NCI-H526 (cell line): ENCODE measurements around the gene ERG.

Experiments
- DNase-seq, 2 experiments: peaks; one replicate each; lab custom pipeline; 2025; lab: John Stamatoyannopoulos, UW

ERG gene

DNA sequence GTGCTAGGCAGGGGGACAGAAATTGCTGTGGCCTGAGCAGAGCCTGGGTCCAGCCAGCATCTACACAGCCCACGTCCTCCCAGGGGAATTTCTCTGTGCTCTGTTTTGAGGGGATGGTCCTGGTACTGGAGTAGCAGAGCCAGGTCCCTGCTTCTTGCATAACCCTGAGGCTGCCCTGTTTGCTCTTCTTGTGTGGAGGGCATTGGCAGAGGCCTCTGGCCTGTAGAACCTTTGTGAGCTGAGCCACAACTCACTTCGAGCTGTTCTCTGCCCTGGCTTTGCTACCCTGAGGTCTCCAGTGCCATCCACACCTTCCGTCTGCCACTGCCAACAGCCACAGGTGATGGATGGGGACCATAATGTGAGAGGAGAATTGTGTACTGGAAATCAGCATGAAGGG is 139.6 kb downstream of the ERG start:
- DNase-seq, result no peak

- DNase-seq, result no peak
Measured at GRCh38 chr21:38358098-38358497, 140.2 kb downstream of the ERG start.

DNA sequence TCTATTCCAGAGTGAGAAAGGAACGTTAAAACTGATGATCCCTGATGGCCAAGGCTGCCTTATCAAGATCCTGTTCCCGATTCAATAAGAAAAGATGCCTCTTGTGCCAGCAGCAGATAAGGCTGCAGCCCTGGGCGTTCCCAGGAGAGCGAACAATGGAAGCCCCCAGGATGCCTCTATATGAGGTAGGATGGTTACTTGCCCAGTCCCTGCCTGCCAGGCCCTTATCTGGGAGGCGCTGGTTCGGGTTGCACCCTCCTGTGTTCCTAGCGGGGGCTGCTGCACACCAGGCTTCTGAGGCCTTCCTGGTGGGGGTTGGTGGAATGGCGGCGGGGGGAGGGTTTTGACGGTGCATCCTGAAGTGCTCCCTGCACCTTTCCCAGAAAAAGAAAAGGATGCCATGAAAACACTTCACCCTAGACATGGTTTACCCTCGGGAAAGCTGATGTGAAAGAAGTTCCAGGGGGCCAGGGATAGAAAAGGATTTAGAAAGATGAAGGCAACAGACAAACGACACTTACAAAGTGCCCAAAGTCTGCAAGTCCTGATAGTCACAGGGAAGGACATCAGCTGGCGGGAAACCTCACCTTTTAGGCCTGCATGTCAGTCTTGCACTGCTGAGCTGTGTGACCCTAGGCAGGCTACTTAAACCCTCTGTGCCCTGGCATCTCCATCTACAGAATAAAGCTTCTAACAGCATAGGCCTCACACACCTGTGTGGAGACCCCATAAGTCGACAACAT is 141.2 kb downstream of the ERG start:
- no peak for DNase-seq

DNA sequence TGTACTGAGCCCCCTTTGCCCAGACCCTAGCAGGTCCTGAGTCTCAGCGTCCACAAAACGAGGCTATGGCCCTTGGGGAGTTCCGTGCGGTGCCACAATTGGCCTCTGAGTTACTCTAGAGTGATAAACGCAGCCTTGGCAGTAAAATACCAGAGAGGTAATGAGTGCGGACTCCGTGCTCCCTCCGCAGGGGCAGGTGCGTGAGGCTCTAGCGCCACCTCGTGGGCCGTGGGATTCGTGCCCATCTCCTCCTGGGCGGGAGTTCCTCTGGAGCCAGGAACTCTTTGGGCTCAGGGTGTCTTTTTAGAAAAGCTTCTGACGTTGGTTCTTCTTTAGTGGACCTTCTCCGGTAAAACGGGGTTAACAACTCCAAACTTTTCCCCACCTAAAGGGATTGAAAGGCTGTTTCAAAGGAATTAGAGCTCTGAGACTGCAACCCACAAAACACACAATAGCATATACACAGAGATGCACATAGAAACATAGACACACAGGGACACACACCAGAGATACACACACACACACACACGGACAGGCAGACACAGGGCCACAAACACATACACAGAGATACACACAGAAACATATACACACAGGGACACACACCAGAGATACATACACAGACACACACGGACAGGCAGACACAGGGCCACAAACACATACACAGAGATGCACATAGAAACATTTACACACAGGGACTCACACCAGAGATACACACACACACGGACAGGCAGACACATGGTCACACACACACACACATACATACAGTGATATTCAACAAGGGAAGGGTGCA is 142.1 kb downstream of the ERG start:
- peak; percentile 51 to 85 for DNase-seq

DNA sequence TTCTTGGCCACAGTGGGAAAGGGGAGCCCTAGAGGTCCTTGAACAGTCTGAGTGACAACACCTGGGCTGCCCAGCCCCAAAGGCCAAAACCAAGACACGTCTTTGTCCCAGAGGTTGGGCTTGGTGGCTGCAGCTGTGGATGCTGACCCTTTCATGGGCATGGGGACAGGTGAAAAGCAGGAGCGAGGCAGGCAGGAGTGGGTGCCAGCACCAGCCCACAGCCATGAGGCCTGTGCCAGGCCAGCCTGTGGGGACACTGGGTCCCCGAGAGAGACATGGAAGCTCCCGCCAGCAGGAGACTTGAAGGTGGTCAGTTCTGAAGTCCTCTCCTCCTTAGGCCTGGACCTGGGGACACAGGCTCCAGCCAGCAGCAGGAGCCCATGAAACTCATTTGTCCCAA is 142.9 kb downstream of the ERG start:
- no peak for DNase-seq

DNA sequence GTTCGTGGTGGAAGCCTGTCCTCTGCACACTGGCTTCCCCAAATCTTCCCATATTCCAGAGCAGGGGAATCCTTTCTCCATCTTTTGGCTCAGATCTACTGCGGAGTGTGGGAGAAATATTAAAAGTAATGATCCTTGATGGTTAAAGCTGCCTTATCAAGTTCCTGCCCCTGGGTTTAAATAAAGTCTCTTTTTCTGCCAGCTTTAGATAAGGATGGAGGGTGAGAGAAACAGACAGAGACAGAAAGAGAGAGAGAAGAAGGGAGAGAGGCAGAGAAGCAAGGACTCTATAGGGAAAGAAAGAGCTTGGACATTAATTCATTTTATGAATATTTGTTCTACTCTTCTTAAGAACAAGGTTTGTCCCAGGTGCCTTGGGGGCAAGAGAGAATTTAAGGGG is 143.5 kb downstream of the ERG start:
- no peak for DNase-seq

GRCh38 chr21:38354231-38354630 is 144.0 kb downstream of the ERG start:
- no peak for DNase-seq

DNA sequence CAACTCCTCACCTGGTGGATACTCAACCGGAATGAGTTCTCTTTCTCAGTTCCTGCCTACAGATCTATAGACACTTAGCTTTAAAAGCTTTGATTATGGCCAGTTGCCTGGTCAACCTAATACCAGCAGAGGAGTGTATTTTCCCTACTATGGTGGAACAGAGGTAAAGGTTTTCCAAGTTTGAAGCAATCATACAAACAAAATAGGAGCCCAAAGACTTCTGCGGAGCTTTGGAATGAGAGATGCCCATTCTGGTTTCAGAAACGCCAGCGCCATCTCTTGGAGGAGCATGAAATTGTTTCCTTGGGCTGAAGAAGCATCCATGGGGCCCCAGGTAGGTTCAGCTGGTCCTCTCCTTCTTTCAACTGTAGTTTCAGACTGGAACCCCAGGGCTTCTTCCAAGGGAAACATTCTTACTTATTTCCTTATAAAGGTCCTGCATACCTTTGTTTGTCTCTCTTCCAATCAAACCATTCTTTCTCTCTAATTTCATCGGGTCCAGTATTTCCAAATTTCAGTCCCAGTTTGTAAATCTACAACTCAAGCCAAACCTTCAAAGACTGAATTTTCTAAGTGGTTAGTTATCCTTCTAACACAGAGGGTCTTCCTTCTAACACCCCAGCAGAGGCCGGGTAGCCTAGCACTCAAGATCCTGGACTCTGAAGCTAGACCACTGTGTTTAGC is 145.6 kb downstream of the ERG start:
- peak; percentile 26 to 85 for DNase-seq

GRCh38 chr21:38351961-38352521 is 146.2 kb downstream of the ERG start:
- DNase-seq, result peak in 1 of 2 experiments; percentile 28

GRCh38 chr21:38351176-38351959 is 146.9 kb downstream of the ERG start:
- no peak for DNase-seq

- no peak for DNase-seq
Measured at GRCh38 chr21:38350684-38351083, 147.6 kb downstream of the ERG start.

DNA sequence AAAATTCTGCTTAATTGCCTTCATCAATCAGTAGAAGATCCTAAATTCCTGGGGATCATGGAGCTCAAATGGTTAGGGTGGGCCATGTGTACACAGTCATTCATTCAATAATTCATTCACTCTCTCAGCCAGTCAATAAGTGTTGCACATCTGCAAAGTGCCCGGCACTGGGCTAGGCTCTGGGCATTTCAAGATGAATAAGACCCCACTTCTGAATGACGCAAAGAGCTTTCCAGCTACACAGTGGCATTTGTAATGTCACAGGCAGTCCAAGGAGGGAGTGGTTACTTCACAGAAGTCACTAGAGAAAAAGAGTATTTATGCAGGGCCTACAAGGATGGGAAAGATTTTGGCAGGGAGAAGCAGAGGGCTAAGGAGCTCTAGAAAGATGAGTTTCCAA is 148.3 kb downstream of the ERG start:
- no peak for DNase-seq

DNA sequence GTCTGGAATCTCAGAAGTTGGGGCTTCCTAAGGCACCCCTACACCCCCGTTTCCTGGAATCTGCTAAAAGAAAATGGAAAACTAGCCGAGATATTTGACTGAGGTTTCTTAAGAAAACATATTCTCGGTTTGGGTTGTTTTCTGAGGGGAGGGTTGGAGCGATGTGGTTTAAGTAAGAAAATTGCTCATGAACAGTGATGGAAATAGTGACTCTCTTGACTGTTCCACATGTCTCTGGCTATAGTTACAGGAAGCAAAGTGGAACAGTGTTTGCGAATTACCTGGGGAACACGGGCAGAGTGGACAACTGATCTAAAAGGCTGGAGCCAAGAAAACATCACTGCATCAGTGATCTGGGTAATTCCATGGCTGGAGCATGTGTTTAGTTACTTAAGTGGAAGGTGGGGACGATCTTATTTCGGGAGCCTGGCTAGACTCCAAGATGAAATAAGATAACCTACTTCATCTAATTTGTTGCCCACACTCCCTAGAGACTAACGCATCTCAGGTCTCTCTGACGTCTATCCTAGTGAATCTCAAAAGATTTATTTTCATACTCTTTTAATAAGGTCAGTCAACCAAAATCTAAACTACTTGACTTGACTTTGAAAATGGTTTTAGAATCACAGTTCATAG is 149.0 kb downstream of the ERG start:
- no peak for DNase-seq

GRCh38 chr21:38346286-38346685 is 152.0 kb downstream of the ERG start:
- no peak for DNase-seq

DNA sequence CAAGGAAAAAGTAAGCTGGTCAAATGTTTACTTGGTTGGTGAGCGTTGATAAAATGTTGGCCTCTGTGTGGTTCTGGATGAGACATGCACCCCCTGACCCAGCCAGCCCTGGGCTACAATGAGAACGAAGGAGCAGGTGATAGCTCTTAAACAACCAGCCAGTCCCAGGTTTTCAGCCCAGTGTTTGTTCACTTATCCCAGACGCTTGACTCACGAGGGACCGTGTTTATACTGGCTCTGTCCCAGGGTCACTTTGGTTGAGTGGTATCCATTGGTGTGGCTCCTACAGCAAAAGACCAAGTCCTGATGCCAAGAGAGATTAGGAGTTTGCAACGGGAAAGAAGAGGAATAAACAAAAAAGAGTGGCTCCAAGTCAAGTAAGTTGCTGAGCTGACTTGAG is 154.6 kb downstream of the ERG start:
- DNase-seq, result no peak

DNA sequence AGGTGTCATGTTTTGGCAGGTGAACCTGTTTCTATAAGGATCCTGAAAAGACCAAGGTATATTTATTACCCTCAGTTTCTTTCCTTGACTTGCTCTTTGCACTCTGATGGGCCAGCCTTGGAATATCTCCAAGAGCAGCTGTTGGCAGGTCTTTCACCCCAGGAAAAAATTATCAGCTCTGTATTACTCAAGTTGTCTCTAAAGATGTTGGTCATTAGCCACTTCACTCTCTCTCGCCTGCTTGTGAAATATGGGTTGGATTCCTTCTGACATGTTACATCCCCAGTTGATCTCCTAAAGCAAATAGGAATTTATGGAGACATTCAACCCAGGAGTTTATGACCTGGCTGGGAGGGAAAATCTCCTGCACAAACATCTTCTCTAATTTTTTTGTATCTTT is 155.5 kb downstream of the ERG start:
- no peak for DNase-seq

GRCh38 chr21:38341546-38342012 is 156.7 kb downstream of the ERG start:
- DNase-seq, result no peak

- DNase-seq, result no peak
Measured at GRCh38 chr21:38340131-38340530, 158.1 kb downstream of the ERG start.

GRCh38 chr21:38337793-38338192 is 160.5 kb downstream of the ERG start:
- no peak for DNase-seq

DNA sequence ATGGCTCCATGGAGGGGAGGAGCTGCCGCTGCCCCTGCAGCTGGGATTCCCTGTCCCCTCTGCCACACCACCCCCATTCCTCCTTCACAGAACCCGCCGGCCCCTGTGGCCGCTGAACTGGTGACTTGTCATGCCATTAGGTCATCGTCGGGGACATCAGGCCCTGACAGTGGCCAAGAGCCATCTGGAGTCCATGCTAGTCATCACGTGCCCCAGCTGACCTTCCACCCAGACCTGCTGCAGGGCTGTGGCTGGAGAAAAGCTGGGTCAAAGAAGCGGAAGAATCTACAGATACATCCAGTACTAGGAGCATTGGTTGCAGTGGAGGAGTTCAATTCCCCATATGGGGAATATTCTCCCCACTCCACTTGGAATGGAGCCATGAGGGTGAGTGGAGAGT is 163.4 kb downstream of the ERG start:
- DNase-seq, result no peak
